ENCODE data around the gene HIGD1C.

The HIGD1C gene

DNA sequence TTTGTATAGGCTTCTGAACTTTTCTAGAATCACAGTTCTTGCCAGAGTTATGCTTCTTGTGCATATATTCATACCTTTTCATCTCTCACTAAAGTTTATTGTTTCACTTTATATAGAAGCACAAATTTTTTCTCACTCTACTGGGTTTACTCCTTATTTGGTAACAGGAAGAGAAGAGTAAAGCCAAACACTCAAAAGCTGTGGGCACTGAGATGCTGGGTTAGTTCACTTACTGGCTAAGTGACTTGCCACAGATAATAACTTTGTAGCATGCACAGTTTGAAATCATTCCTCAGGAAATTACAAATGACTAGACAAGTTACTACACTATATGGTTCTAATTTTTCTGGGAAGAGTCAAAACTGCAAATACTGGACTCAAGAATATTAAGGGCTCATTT, 7.8 kb downstream of the HIGD1C start:
- DNase-seq (ENCODE audit: low spot score) = no peak
- in situ Hi-C loops (cut with MboI; ENCODE audit: low pct_unique_long_range_greater_than_20kb, low sequenced_read_pairs, unreplicated experiment) = no loop called here
- no peak for TF ChIP-seq CTCF (IDR thresholded peaks at IDR 0.05; ENCODE audit: extremely low read depth, insufficient read depth, missing control alignments)

- no peak for TF ChIP-seq CTCF (IDR thresholded peaks at IDR 0.05; ENCODE audit: extremely low read depth, insufficient read depth, missing control alignments)
- in situ Hi-C loops (cut with MboI; ENCODE audit: low pct_unique_long_range_greater_than_20kb, low sequenced_read_pairs, unreplicated experiment) = no loop called here
- DNase-seq (ENCODE audit: low spot score) = no peak
Observed at GRCh38 chr12:50961708-50962107, 9.4 kb downstream of the HIGD1C start.

- DNase-seq (ENCODE audit: low spot score) = no peak
- in situ Hi-C loops (cut with MboI; ENCODE audit: low pct_unique_long_range_greater_than_20kb, low sequenced_read_pairs, unreplicated experiment) = no loop called here
- TF ChIP-seq CTCF (IDR thresholded peaks at IDR 0.05; ENCODE audit: extremely low read depth, insufficient read depth, missing control alignments) = no peak
Observed at GRCh38 chr12:50964432-50964831, 12.1 kb downstream of the HIGD1C start.

DNA sequence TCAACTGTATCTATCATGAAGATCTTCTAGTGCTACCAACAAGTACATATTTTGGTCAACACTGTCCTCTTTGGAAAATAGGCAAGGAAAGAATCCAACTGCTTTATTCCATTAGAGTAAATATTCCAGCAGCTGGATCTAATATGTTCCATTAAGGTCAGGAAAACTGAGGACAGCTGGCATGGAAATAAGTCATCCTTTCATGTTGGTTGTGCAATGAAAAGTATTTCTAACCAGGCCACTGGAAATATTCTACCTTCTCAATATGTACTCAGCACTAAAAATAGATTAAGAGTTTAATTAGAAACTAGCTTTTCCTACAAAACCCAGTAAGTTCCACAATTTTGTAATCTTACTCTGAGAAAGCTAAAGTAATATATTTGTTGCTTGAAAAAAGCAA, 19.6 kb downstream of the HIGD1C start:
- no peak for DNase-seq (ENCODE audit: low spot score)
- no peak for TF ChIP-seq CTCF (IDR thresholded peaks at IDR 0.05; ENCODE audit: extremely low read depth, insufficient read depth, missing control alignments)
- in situ Hi-C loops (cut with MboI; ENCODE audit: low pct_unique_long_range_greater_than_20kb, low sequenced_read_pairs, unreplicated experiment) = no loop called here

- in situ Hi-C loops (cut with MboI; ENCODE audit: low pct_unique_long_range_greater_than_20kb, low sequenced_read_pairs, unreplicated experiment) = loop anchor here (10.0 kb wide), 1 partner anchor 155 kb away; no protein-coding TSS in a partner anchor
- no peak for TF ChIP-seq CTCF (IDR thresholded peaks at IDR 0.05; ENCODE audit: extremely low read depth, insufficient read depth, missing control alignments)
- peak; percentile 48 for DNase-seq (ENCODE audit: low spot score)
Observed at GRCh38 chr12:50979369-50980052, 27.2 kb downstream of the HIGD1C start.

DNA sequence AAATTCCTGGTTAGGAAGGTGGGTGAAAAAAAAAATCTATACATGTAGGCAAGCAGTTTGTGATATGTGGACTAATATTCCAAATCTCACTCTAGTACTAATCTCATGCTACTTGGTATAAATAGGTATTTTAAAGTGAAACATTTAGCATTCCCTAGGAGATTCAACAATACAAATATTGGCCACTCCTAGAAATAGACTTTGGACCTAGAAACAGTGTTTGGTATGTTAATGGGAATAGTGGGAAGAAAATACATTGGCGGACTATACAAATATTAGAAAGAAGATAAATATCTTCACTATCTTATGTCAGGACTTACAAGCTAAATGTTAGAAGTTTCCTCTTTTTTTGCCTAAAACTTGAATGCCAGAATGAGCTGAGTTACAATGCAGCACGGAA, 28.2 kb downstream of the HIGD1C start:
- DNase-seq (ENCODE audit: low spot score) = no peak
- in situ Hi-C loops (cut with MboI; ENCODE audit: low pct_unique_long_range_greater_than_20kb, low sequenced_read_pairs, unreplicated experiment) = loop anchor here (10.0 kb wide), 1 partner anchor 156 kb away; no protein-coding TSS in a partner anchor
- TF ChIP-seq CTCF (IDR thresholded peaks at IDR 0.05; ENCODE audit: extremely low read depth, insufficient read depth, missing control alignments) = no peak

Measured in GM13977 (cell line).